H1 (cell line): Measurements from ENCODE around the gene ADAMTS17. TPM values are rescaled to one million over a fixed set of nuclear protein-coding genes. Genes with fewer than 3 reads are reported as not detected.

Experiments
- CTCF ChIA-PET: fragments of 300-600 bp; sonication (Branson Sonifier 250); formaldehyde crosslinking; loops from one replicate; lab custom pipeline; 2021; ENCODE audit not compliant: partially characterized antibody; lab: Charles Lee
- POLR2A ChIA-PET: fragments of 300-600 bp; sonication (Branson Sonifier 250); formaldehyde crosslinking; loops from one replicate; lab custom pipeline; 2021; ENCODE audit warnings: inconsistent platforms; ENCODE audit not compliant: partially characterized antibody; lab: Charles Lee
- DNase-seq, 2 experiments: peaks; one replicate each; pipeline versions ENCODE4 v3.0.0 to v3.0.0-alpha.2; 2010 to 2022; ENCODE audit warnings: low spot score in 2 of 2, low read depth in 1 of 2, mixed read lengths in 1 of 2
- FAIRE-seq: peaks from 2 replicates; lab custom pipeline; 2011; peaks lifted over from hg19 to GRCh38; lab: Jason Lieb, UNC
- H2AFZ ChIP-seq: 2 replicates; pipeline ENCODE4 v1.8.1; 2012; ENCODE audit warnings: low read length, inconsistent platforms
- H2AK5ac ChIP-seq: 2 replicates; pipeline ENCODE4 v1.6.1; 2013; ENCODE audit warnings: low read depth, low read length
- H2BK120ac ChIP-seq: replicated peaks from 2 replicates; pipeline ENCODE3; 2013; ENCODE audit warnings: low read depth, low read length, inconsistent platforms
- H2BK12ac ChIP-seq: 2 replicates; pipeline ENCODE4 v1.6.1; 2013; ENCODE audit warnings: low read depth, low read length
- H2BK15ac ChIP-seq: 2 replicates; pipeline ENCODE4 v1.6.1; 2013; ENCODE audit warnings: low read length
- H2BK20ac ChIP-seq: 2 replicates; pipeline ENCODE4 v1.6.1; 2013; ENCODE audit warnings: low read length
- H2BK5ac ChIP-seq: 2 replicates; pipeline ENCODE4 v1.6.1; 2013; ENCODE audit warnings: low read depth, low read length
- H3K14ac ChIP-seq: 2 replicates; pipeline ENCODE4 v1.6.1; 2013; ENCODE audit warnings: inconsistent platforms; ENCODE audit not compliant: insufficient read length
- H3K18ac ChIP-seq: 2 replicates; pipeline ENCODE4 v1.6.1; 2013; ENCODE audit warnings: low read length; ENCODE audit errors: extremely low read depth
- H3K23ac ChIP-seq: 2 replicates; pipeline ENCODE4 v1.6.1; 2013; ENCODE audit warnings: inconsistent platforms; ENCODE audit not compliant: insufficient read length
- H3K23me2 ChIP-seq: 2 replicates; pipeline ENCODE4 v1.6.1; 2013; ENCODE audit warnings: low read depth, low read length
- H3K27ac ChIP-seq: 2 replicates; pipeline ENCODE4 v1.6.1; 2011; ENCODE audit warnings: low read depth, low read length, inconsistent platforms
- H3K27me3 ChIP-seq, 4 experiments: replicated peaks in 1 of 4; 1 replicate in 1 of 4; 2 replicates in 3 of 4; pipeline versions ENCODE4 v1.6.1 to v1.8.1; 2011 to 2013; ENCODE audit warnings: low read length in 3 of 4, mild to moderate bottlenecking in 3 of 4, inconsistent platforms in 2 of 4, mixed read lengths in 2 of 4, moderate library complexity in 1 of 4; ENCODE audit not compliant: control insufficient read depth in 3 of 4, insufficient read depth in 3 of 4; ENCODE audit errors: extremely low read depth in 1 of 4
- H3K36me3 ChIP-seq, 4 experiments: 2 replicates each; pipeline versions ENCODE4 v1.6.1 to v1.8.1; 2011 to 2013; ENCODE audit warnings: mild to moderate bottlenecking in 4 of 4, low read length in 3 of 4, moderate library complexity in 2 of 4, control low read depth in 1 of 4, inconsistent platforms in 1 of 4; ENCODE audit not compliant: insufficient read depth in 4 of 4, control insufficient read depth in 2 of 4
- H3K4ac ChIP-seq: replicated peaks from 2 replicates; pipeline ENCODE3; 2013; ENCODE audit warnings: low read length, low read depth, mixed read lengths, inconsistent platforms; ENCODE audit not compliant: insufficient read length
- H3K4me1 ChIP-seq, 4 experiments: replicated peaks in 1 of 4; 1 replicate in 1 of 4; 2 replicates in 3 of 4; pipeline versions ENCODE4 v1.6.1 to v1.8.1; 2011 to 2013; ENCODE audit warnings: low read length in 3 of 4, inconsistent platforms in 2 of 4, mixed read lengths in 1 of 4; ENCODE audit not compliant: insufficient read depth in 4 of 4, control insufficient read depth in 3 of 4
- H3K4me2 ChIP-seq, 2 experiments: 2 replicates each; pipeline versions ENCODE4 v1.6.1 to v1.8.1; 2011 to 2013; ENCODE audit warnings: low read depth in 2 of 2, low read length in 2 of 2, control low read depth in 1 of 2, inconsistent platforms in 1 of 2, mild to moderate bottlenecking in 1 of 2; ENCODE audit not compliant: insufficient read depth in 1 of 2
- H3K4me3 ChIP-seq, 4 experiments: fragments of 200-600, 300-600 bp in 1 of 4; sonication (generic), shearing (Covaris generic), sonication (Bioruptor Twin) in 1 of 4; 2 replicates each; pipeline versions ENCODE4 v1.5.1 to v1.8.1; 2011 to 2016; ENCODE audit warnings: low read length in 4 of 4, low read depth in 3 of 4, control low read depth in 2 of 4, inconsistent platforms in 2 of 4, mild to moderate bottlenecking in 2 of 4, mixed read lengths in 1 of 4, moderate library complexity in 1 of 4; ENCODE audit not compliant: insufficient read depth in 2 of 4; ENCODE audit errors: extremely low read depth in 1 of 4
- H3K56ac ChIP-seq: replicated peaks from 2 replicates; pipeline ENCODE3; 2013; ENCODE audit warnings: low read depth, mild to moderate bottlenecking, mixed read lengths, low read length, inconsistent platforms; ENCODE audit not compliant: insufficient read length
- H3K79me1 ChIP-seq: 2 replicates; pipeline ENCODE4 v1.6.1; 2013; ENCODE audit warnings: low read depth, low read length, control low read depth
- H3K79me2 ChIP-seq, 2 experiments: 2 replicates each; pipeline versions ENCODE4 v1.6.1 to v1.8.1; 2012 to 2013; ENCODE audit warnings: low read length in 2 of 2, mild to moderate bottlenecking in 2 of 2, inconsistent platforms in 1 of 2; ENCODE audit not compliant: insufficient read depth in 2 of 2, control insufficient read depth in 1 of 2
- H3K9ac ChIP-seq, 4 experiments: replicated peaks in 1 of 4; 1 replicate in 1 of 4; 2 replicates in 3 of 4; pipeline versions ENCODE4 v1.6.1 to v1.8.1; 2011 to 2013; ENCODE audit warnings: low read depth in 3 of 4, low read length in 3 of 4, control low read depth in 2 of 4, mild to moderate bottlenecking in 2 of 4, moderate library complexity in 2 of 4, inconsistent platforms in 1 of 4; ENCODE audit errors: extremely low read depth in 1 of 4
- H3K9me3 ChIP-seq, 2 experiments: 2 replicates each; pipeline versions ENCODE4 v1.6.1 to v1.8.1; 2012 to 2013; ENCODE audit warnings: mild to moderate bottlenecking in 2 of 2, moderate library complexity in 2 of 2, control low read depth in 1 of 2, inconsistent platforms in 1 of 2, low read depth in 1 of 2, low read length in 1 of 2, mixed read lengths in 1 of 2; ENCODE audit not compliant: insufficient read depth in 2 of 2
- H4K20me1 ChIP-seq, 2 experiments: replicated peaks in 1 of 2; 2 replicates each; pipeline versions ENCODE3 to v1.8.1; 2011 to 2013; ENCODE audit warnings: inconsistent platforms in 2 of 2, low read length in 2 of 2, mild to moderate bottlenecking in 1 of 2; ENCODE audit not compliant: insufficient read depth in 2 of 2, control insufficient read depth in 1 of 2
- H4K5ac ChIP-seq: 2 replicates; pipeline ENCODE4 v1.6.1; 2013; ENCODE audit warnings: low read length, low read depth, mixed read lengths, inconsistent platforms; ENCODE audit not compliant: insufficient read length
- H4K8ac ChIP-seq: 2 replicates; pipeline ENCODE4 v1.8.0; 2013; ENCODE audit warnings: mild to moderate bottlenecking, moderate library complexity, low read length, inconsistent platforms; ENCODE audit not compliant: insufficient read depth; ENCODE audit errors: extremely low read depth
- H4K91ac ChIP-seq: replicated peaks from 2 replicates; pipeline ENCODE3; 2013; ENCODE audit warnings: low read length, mixed read lengths, inconsistent platforms; ENCODE audit not compliant: insufficient read length
- BCL11A ChIP-seq, 2 experiments: IDR thresholded peaks; one replicate each; pipeline ENCODE4 v1.6.1; 2011; ENCODE audit warnings: low read depth in 2 of 2, low read length in 2 of 2, mild to moderate bottlenecking in 2 of 2
- CEBPB ChIP-seq: IDR thresholded peaks from 2 replicates; pipeline ENCODE4 v1.6.1; 2012; ENCODE audit warnings: low read depth, low read length
- CHD2 ChIP-seq: IDR thresholded peaks from 2 replicates; pipeline ENCODE4 v1.6.1; 2012; ENCODE audit warnings: low read length, improper control_type of control experiment
- GABPA ChIP-seq: IDR thresholded peaks from 2 replicates; pipeline ENCODE4 v1.6.1; 2011; ENCODE audit warnings: mild to moderate bottlenecking, low read length, moderate library complexity, borderline replicate concordance; ENCODE audit not compliant: insufficient read depth
- HDAC2 ChIP-seq, 2 experiments: fragments of 300-600 bp in 1 of 2; sonication (generic) in 1 of 2; IDR thresholded peaks; 2 replicates each; pipeline ENCODE4 v1.6.1; 2011 to 2012; ENCODE audit warnings: low read depth in 2 of 2, low read length in 2 of 2, mild to moderate bottlenecking in 2 of 2, moderate library complexity in 2 of 2, borderline replicate concordance in 1 of 2, inconsistent platforms in 1 of 2
- JUN ChIP-seq: IDR thresholded peaks from 2 replicates; pipeline ENCODE4 v1.6.1; 2011; ENCODE audit warnings: low read depth, mild to moderate bottlenecking, improper control_type of control experiment, low read length
- NANOG ChIP-seq: IDR thresholded peaks from 2 replicates; pipeline ENCODE4 v1.6.1; 2011; ENCODE audit warnings: low read length, low read depth, mild to moderate bottlenecking, inconsistent platforms; ENCODE audit not compliant: insufficient read depth, poor library complexity, severe bottlenecking
- NRF1 ChIP-seq: IDR thresholded peaks from 2 replicates; pipeline ENCODE4 v1.6.1; 2011; ENCODE audit warnings: mild to moderate bottlenecking, low read depth, low read length, improper control_type of control experiment
- POLR2AphosphoS5 ChIP-seq: IDR thresholded peaks from 2 replicates; pipeline ENCODE4 v1.6.1; 2011; ENCODE audit warnings: low read depth, low read length
- RXRA ChIP-seq: IDR thresholded peaks from 2 replicates; pipeline ENCODE4 v1.6.1; 2011; ENCODE audit warnings: low read depth, mild to moderate bottlenecking, low read length, moderate library complexity; ENCODE audit not compliant: insufficient read depth
- SP1 ChIP-seq: IDR thresholded peaks from 2 replicates; pipeline ENCODE4 v1.6.1; 2011; ENCODE audit warnings: low read depth, low read length
- SP4 ChIP-seq: IDR thresholded peaks from 2 replicates; pipeline ENCODE4 v1.6.1; 2012; ENCODE audit warnings: low read length, inconsistent platforms
- SUZ12 ChIP-seq: fragments of 200-600 bp; sonication (generic); IDR thresholded peaks from 2 replicates; pipeline ENCODE4 v1.6.1; 2012; ENCODE audit warnings: mild to moderate bottlenecking, inconsistent platforms, low read length, moderate library complexity, mixed read lengths
- TAF7 ChIP-seq: optimal IDR thresholded peaks from 2 replicates; pipeline ENCODE3; 2011; ENCODE audit warnings: low read depth, mild to moderate bottlenecking, inconsistent platforms, low read length, moderate library complexity, borderline replicate concordance
- WGBS, 2 experiments: shearing (Covaris generic) in 1 of 2; methylation state at CpG; one replicate each; pipeline versions ENCODE4 v1.1.6 to v1.1.7; 2013 to 2015; ENCODE audit warnings: low lambda C conversion rate in 2 of 2, mixed read lengths in 2 of 2, inconsistent platforms in 1 of 2, low coverage in 1 of 2, missing lambda C conversion rate in 1 of 2; ENCODE audit not compliant: insufficient replicate concordance in 2 of 2, insufficient coverage in 1 of 2, insufficient read length in 1 of 2; ENCODE audit errors: extremely low coverage in 1 of 2, missing lambda C conversion rate in 1 of 2; 5-methylcytosine and 5-hydroxymethylcytosine counted together
- polyA plus RNA-seq, 7 experiments: library from polyadenylated mRNA; depleted of rRNA in 3 of 7; stranded (reverse) in 5 of 7; unstranded in 2 of 7; fragments of >200 nt in 5 of 7; fragments of 200-250 nt in 2 of 7; gene quantifications; 1 replicate in 5 of 7; 2 replicates in 1 of 7; 4 replicates in 1 of 7; pipeline versions ENCODE4 v1.2.1 to v1.2.3, GENCODE V29; 2011 to 2013; ENCODE audit warnings: missing spikeins in 2 of 7, mixed read lengths in 2 of 7
- total RNA-seq: library from RNA; stranded (reverse); fragmentation: NEBNext Ultra II Directional; extraction: Animal tissue kit (Norgen Biotek cat#: 25700); gene quantifications from 2 replicates; pipeline ENCODE4 v1.2.1, GENCODE V29; 2021

ADAMTS17 gene
- total and polyA plus RNA-seq, 2 of the 8 experiments (the other 6 are each of a cell fraction or from before 2014, with no cell fraction given), result 0.51 to 1.7 TPM

GRCh38 chr15:100007609-100008008, 334.2 kb downstream of the ADAMTS17 start:
- H4K8ac ChIP-seq, result no peak overlapping the region
- no peak overlapping the region for H3K4me2 ChIP-seq
- no peak overlapping the region for H2BK12ac ChIP-seq
- no peak overlapping the region for H3K56ac ChIP-seq
- no peak overlapping the region for H3K27ac ChIP-seq
- H3K36me3 ChIP-seq, result no peaks in the 10 kb centered on the region
- POLR2A ChIA-PET, result no interaction called here
- no peak overlapping the region for H2AK5ac ChIP-seq
- peaks cover 0 to 2% (median 1%) of the 10 kb centered on the region in 4 experiments; a peak in 3 of 7 replicates for H3K4me1 ChIP-seq
- H3K9me3 ChIP-seq, result no peaks in the 10 kb centered on the region
- H4K91ac ChIP-seq, result no peak overlapping the region
- no peak for DNase-seq
- H4K5ac ChIP-seq, result no peak overlapping the region
- H3K14ac ChIP-seq, result no peak overlapping the region
- H2BK20ac ChIP-seq, result no peak overlapping the region
- H2AFZ ChIP-seq, result no peak overlapping the region
- H3K23ac ChIP-seq, result no peak overlapping the region
- H4K20me1 ChIP-seq, result no peaks in the 10 kb centered on the region
- no peak overlapping the region; the same call in 1 of the 2 replicates for H2BK15ac ChIP-seq
- CTCF ChIA-PET, result interaction anchor here (1.4 kb wide), 1 partner anchor 24 kb away, joined by 5 read pairs; no protein-coding TSS in a partner anchor
- H3K18ac ChIP-seq, result no peak overlapping the region; the same call in 1 of the 2 replicates
- 88% methylated on average over 9 of the region's 10 CpGs; no CpG with 5 or more reads in 1 of the 2 experiments for WGBS, 2 experiments
- no peaks in the 10 kb centered on the region for H3K27me3 ChIP-seq
- H3K79me2 ChIP-seq, result no peaks in the 10 kb centered on the region
- no peak overlapping the region for H2BK120ac ChIP-seq
- TF ChIP-seq BCL11A (IDR thresholded peaks at IDR 0.05; ENCODE audit: low read depth in 2 of 2, low read length in 2 of 2) (no peak), NRF1 (no peak), SUZ12 (no peak), JUN (no peak), SP4 (no peak), CHD2 (no peak), HDAC2 (IDR thresholded peaks at IDR 0.05; ENCODE audit: borderline replicate concordance in 1 of 2, low read depth in 2 of 2, low read length in 2 of 2) (no peak), GABPA (no peak), POLR2AphosphoS5 (no peak), CEBPB (no peak), SP1 (no peak), NANOG (no peak), TAF7 (no peak), RXRA (no peak)
- no peak overlapping the region for H3K4ac ChIP-seq
- H3K79me1 ChIP-seq, result no peaks in the 10 kb centered on the region
- no peak overlapping the region for H3K4me3 ChIP-seq
- H3K23me2 ChIP-seq, result no peaks in the 10 kb centered on the region; the same call in 1 of the 2 replicates
- FAIRE-seq, result no peak
- no peak overlapping the region for H2BK5ac ChIP-seq
- no peak overlapping the region for H3K9ac ChIP-seq
